HL-60 (cell line): ENCODE measurements around the gene EVPL.

Source experiments
- TF ChIP-seq, protein P1 (sequence below): IDR thresholded peaks from one replicate; pipeline ENCODE4 v1.5.1; 2011; ENCODE audit warnings: low read length, control low read depth, inconsistent platforms; ENCODE audit not compliant: insufficient read depth
- TF ChIP-seq, protein P2 (sequence below): IDR thresholded peaks from 2 replicates; pipeline ENCODE4 v1.6.1; 2012; ENCODE audit warnings: low read depth; ENCODE audit not compliant: insufficient replicate concordance

DNA sequence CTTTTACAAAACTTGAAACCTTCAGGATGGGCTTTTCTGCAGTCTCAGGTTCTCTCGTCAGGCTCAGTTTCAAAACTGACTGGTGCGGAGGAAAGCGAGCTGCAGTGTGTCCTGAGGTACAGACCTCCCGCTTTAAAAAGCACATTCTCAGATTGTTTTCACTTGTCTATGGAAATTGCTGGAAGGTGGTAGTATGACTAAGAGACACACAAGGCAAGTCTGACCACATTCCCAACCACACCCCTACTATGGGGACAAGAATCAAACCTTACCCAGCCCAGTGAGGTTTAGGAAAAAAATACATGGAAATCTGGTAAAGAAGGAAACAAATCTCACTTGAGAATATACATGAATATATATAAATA is 27.0 kb upstream of the EVPL start:
- TF ChIP-seq, protein P1, sequence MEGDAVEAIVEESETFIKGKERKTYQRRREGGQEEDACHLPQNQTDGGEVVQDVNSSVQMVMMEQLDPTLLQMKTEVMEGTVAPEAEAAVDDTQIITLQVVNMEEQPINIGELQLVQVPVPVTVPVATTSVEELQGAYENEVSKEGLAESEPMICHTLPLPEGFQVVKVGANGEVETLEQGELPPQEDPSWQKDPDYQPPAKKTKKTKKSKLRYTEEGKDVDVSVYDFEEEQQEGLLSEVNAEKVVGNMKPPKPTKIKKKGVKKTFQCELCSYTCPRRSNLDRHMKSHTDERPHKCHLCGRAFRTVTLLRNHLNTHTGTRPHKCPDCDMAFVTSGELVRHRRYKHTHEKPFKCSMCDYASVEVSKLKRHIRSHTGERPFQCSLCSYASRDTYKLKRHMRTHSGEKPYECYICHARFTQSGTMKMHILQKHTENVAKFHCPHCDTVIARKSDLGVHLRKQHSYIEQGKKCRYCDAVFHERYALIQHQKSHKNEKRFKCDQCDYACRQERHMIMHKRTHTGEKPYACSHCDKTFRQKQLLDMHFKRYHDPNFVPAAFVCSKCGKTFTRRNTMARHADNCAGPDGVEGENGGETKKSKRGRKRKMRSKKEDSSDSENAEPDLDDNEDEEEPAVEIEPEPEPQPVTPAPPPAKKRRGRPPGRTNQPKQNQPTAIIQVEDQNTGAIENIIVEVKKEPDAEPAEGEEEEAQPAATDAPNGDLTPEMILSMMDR: no peak
- TF ChIP-seq, protein P2, sequence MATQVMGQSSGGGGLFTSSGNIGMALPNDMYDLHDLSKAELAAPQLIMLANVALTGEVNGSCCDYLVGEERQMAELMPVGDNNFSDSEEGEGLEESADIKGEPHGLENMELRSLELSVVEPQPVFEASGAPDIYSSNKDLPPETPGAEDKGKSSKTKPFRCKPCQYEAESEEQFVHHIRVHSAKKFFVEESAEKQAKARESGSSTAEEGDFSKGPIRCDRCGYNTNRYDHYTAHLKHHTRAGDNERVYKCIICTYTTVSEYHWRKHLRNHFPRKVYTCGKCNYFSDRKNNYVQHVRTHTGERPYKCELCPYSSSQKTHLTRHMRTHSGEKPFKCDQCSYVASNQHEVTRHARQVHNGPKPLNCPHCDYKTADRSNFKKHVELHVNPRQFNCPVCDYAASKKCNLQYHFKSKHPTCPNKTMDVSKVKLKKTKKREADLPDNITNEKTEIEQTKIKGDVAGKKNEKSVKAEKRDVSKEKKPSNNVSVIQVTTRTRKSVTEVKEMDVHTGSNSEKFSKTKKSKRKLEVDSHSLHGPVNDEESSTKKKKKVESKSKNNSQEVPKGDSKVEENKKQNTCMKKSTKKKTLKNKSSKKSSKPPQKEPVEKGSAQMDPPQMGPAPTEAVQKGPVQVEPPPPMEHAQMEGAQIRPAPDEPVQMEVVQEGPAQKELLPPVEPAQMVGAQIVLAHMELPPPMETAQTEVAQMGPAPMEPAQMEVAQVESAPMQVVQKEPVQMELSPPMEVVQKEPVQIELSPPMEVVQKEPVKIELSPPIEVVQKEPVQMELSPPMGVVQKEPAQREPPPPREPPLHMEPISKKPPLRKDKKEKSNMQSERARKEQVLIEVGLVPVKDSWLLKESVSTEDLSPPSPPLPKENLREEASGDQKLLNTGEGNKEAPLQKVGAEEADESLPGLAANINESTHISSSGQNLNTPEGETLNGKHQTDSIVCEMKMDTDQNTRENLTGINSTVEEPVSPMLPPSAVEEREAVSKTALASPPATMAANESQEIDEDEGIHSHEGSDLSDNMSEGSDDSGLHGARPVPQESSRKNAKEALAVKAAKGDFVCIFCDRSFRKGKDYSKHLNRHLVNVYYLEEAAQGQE: no peak
